Calu3 (cell line): ENCODE results near the gene CLNK. TPM values are rescaled to one million over a fixed set of nuclear protein-coding genes. Genes with fewer than 3 reads are reported as not detected.

Source experiments
- BruUV-seq: library from RNA; stranded (reverse); fragments of 400-500 nt; replicated peaks from 2 replicates; lab custom pipeline; 2021; lab: Mats Ljungman, UMichigan
- CTCF ChIA-PET: fragments of 300-600 bp; sonication (Branson Sonifier 250); formaldehyde crosslinking; loops from one replicate; lab custom pipeline; 2022; ENCODE audit warnings: antibody characterized with exemption; lab: Charles Lee
- DNase-seq: peaks from one replicate; pipeline ENCODE4 v3.0.0; 2022
- H3K27ac Mint-ChIP-seq: one replicate; pipeline ENCODE4 v1.8.0; 2022; ENCODE audit warnings: mixed read lengths; ENCODE audit not compliant: unreplicated experiment
- H3K27me3 Mint-ChIP-seq: one replicate; pipeline ENCODE4 v1.8.0; 2022; ENCODE audit warnings: mixed read lengths; ENCODE audit not compliant: unreplicated experiment
- H3K36me3 Mint-ChIP-seq: one replicate; pipeline ENCODE4 v1.8.0; 2022; ENCODE audit warnings: mild to moderate bottlenecking, moderate library complexity, mixed read lengths; ENCODE audit not compliant: insufficient read depth, unreplicated experiment
- H3K4me1 Mint-ChIP-seq: one replicate; pipeline ENCODE4 v1.8.0; 2022; ENCODE audit warnings: mild to moderate bottlenecking, low read depth, mixed read lengths; ENCODE audit not compliant: unreplicated experiment
- H3K4me3 Mint-ChIP-seq: one replicate; pipeline ENCODE4 v1.8.0; 2022; ENCODE audit warnings: mild to moderate bottlenecking, low read depth, moderate library complexity, mixed read lengths; ENCODE audit not compliant: unreplicated experiment
- H3K9me3 Mint-ChIP-seq: one replicate; pipeline ENCODE4 v1.8.0; 2022; ENCODE audit warnings: low read depth, mixed read lengths; ENCODE audit not compliant: unreplicated experiment
- intact Hi-C: fragments of 100-400 bp; cut with micrococcal nuclease; formaldehyde crosslinking; loops from one replicate; pipeline ENCODE4 v1.10.0; 2022; ENCODE audit not compliant: unreplicated experiment
- total RNA-seq: library from RNA; stranded (reverse); gene quantifications from 2 replicates; pipeline ENCODE4 v1.2.3, GENCODE V29; 2022
- TF ChIP-seq, protein P1 (sequence below): fragments of 200-600 bp; IDR thresholded peaks from one replicate; pipeline ENCODE4 v1.8.0; 2022; ENCODE audit warnings: antibody characterized with exemption; ENCODE audit not compliant: unreplicated experiment

CLNK gene
- total RNA-seq, 1 experiment from 2014 or later, result not detected

DNA sequence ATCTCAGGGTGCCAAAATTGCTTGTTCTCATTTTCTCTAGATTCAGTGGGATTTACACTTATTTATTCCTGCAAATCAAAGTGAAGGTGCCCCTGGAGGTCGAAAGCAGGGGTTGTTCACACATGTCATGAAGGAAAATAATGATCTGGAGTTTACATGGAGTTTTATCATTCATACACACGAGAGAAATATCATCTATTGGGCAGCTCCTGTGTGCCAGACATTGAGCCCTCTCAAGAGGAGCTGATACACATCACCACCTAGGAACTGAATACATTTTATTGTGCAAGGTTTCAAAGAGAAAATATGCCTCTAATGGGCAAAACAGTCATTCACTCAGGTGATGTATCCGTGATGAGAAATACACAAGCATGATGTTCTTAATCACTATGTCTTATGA, 23.5 kb downstream of the CLNK start:
- TF ChIP-seq, protein P1, sequence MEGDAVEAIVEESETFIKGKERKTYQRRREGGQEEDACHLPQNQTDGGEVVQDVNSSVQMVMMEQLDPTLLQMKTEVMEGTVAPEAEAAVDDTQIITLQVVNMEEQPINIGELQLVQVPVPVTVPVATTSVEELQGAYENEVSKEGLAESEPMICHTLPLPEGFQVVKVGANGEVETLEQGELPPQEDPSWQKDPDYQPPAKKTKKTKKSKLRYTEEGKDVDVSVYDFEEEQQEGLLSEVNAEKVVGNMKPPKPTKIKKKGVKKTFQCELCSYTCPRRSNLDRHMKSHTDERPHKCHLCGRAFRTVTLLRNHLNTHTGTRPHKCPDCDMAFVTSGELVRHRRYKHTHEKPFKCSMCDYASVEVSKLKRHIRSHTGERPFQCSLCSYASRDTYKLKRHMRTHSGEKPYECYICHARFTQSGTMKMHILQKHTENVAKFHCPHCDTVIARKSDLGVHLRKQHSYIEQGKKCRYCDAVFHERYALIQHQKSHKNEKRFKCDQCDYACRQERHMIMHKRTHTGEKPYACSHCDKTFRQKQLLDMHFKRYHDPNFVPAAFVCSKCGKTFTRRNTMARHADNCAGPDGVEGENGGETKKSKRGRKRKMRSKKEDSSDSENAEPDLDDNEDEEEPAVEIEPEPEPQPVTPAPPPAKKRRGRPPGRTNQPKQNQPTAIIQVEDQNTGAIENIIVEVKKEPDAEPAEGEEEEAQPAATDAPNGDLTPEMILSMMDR, result no peak
- Mint-ChIP-seq H3K4me1 (peaks cover 27% of the 10 kb centered on the region), H3K27me3 (no peaks in the 10 kb centered on the region), H3K4me3 (no peak overlapping the region), H3K36me3 (peaks cover 2% of the 10 kb centered on the region), H3K27ac (no peak overlapping the region), H3K9me3 (no peaks in the 10 kb centered on the region)
- intact Hi-C loops, result no loop called here
- DNase-seq, result no peak
- BruUV-seq, result no TSS peak
- CTCF ChIA-PET, result no interaction called here

DNA sequence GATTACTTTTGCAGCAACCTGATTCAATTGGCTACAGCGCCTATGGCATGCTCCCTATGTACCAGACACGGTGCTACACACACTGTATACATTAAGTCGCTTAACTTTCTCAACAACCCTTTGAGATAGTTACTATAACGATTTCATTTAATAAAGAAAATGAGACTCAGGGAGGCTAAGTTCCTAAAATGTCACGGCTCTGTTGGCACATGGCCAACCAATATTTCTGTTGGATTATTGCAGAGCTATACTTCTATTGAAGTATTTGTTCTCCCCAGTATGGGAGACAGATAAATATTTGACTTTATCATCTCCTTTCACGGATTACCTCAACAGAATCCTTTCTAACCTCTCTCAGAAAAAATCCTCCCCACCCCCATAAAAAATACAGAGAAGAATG, 25.3 kb downstream of the CLNK start:
- Mint-ChIP-seq H3K4me1 (peaks cover 33% of the 10 kb centered on the region), H3K4me3 (no peak overlapping the region), H3K27ac (no peak overlapping the region), H3K36me3 (peaks cover 6% of the 10 kb centered on the region), H3K9me3 (no peaks in the 10 kb centered on the region), H3K27me3 (no peaks in the 10 kb centered on the region)
- BruUV-seq, result no TSS peak
- TF ChIP-seq, protein P1, result no peak
- intact Hi-C loops, result loop anchor here (5.0 kb wide), 1 partner anchor 77 kb away; no protein-coding TSS in a partner anchor
- DNase-seq, result no peak
- CTCF ChIA-PET, result no interaction called here

DNA sequence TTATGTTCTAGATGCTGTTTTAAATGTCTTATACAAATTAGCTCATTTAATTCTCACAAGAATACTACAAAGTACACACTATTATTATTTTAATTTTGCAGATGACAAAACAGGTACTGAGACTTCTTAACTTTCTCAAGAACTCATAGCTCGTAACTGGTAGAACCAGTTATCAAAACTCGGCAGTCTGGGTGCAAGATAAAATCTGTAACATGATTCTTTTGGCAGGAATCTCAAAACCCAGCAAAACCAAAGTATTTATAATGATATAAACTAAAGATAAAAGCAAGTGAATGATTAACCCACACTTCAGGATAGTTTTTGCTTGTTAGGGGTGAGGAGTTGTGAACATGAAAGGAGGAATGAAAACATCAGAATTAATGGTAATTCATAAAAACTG, 27.6 kb downstream of the CLNK start:
- TF ChIP-seq, protein P1, result no peak
- peaks cover 29% of the 10 kb centered on the region for H3K4me1 Mint-ChIP-seq
- no peaks in the 10 kb centered on the region for H3K9me3 Mint-ChIP-seq

DNA sequence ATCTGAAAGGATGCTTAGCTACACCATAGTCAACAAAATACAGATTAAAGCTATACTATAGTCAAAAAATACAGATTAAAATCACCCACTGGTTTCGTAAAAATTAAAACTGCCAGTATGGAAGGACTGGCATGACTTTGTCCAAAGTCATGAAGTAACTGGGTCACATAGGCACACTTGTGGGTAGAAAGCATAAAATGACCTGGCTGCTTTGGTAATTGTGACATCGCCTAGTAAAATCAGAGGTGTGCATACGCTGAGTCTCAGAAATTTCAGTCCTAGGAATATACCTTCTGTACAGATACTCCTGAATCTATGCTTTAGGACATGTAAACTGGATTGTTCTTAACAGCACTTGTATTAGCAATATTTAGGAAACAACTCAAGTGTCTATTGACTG, 28.1 kb downstream of the CLNK start:
- CTCF ChIA-PET, result interaction anchor here (0.6 to 0.7 kb wide), 3 partner anchors 816 to 1533 kb away, joined by 3 to 6 read pairs (median 4); no protein-coding TSS in a partner anchor
- intact Hi-C loops, result loop anchor here (1.0 to 5.0 kb wide), 2 partner anchors 60 to 74 kb away; no protein-coding TSS in a partner anchor
- Mint-ChIP-seq H3K36me3 (peaks cover 6% of the 10 kb centered on the region), H3K9me3 (no peaks in the 10 kb centered on the region), H3K4me3 (peak overlapping the region; percentile 64), H3K27me3 (no peaks in the 10 kb centered on the region), H3K27ac (peak overlapping the region; percentile 87), H3K4me1 (peaks cover 29% of the 10 kb centered on the region)
- no TSS peak for BruUV-seq
- TF ChIP-seq, protein P1, result no peak
- no peak for DNase-seq

More for the DNA sequence above, 27.6 kb downstream of the CLNK start:
- no TSS peak for BruUV-seq
- Mint-ChIP-seq H3K4me3 (no peak overlapping the region), H3K27ac (peak overlapping the region; percentile 33), H3K27me3 (no peaks in the 10 kb centered on the region), H3K36me3 (peaks cover 6% of the 10 kb centered on the region)
- CTCF ChIA-PET, result no interaction called here
- peak; percentile 41 for DNase-seq
- intact Hi-C loops, result loop anchor here (1.0 to 5.0 kb wide), 2 partner anchors 59 to 75 kb away; no protein-coding TSS in a partner anchor
